NCI-H2196 treated with DMSO at 0.1 percent for 48 hours (cell line): Measurements from ENCODE around the gene PTPRR.
"Not testable (repeated sequence)": the region's sequence is repeated elsewhere in the genome, so short reads cannot be mapped to it uniquely, and the experiment has no call there.

Source experiments
- DNase-seq: peaks from one replicate; lab custom pipeline; 2025; ENCODE audit not compliant: unreplicated experiment; lab: John Stamatoyannopoulos, UW

PTPRR gene

DNA sequence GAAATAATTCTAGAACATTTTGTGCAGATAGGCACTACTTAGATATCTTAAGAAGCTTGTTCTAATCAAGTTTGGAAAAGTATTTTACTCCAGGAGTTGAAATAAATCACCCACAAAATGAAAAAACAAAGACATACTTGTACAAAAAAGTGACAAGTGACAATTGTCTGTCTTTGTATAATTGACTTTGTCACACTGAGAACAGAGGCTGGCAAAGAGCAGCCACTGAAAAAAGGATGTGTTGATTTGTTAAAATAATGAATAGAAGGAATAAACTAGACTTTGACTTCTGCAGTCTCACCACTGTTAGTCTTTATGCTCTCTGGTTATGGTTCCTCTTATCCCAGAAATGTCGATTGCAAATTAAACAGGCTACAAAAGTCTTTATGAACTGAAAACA, 77.6 kb downstream of the PTPRR start:
- DNase-seq = no peak

- DNase-seq = no peak
These were observed 78.4 kb downstream of the PTPRR start for GRCh38 chr12:70842136-70842535.

DNA sequence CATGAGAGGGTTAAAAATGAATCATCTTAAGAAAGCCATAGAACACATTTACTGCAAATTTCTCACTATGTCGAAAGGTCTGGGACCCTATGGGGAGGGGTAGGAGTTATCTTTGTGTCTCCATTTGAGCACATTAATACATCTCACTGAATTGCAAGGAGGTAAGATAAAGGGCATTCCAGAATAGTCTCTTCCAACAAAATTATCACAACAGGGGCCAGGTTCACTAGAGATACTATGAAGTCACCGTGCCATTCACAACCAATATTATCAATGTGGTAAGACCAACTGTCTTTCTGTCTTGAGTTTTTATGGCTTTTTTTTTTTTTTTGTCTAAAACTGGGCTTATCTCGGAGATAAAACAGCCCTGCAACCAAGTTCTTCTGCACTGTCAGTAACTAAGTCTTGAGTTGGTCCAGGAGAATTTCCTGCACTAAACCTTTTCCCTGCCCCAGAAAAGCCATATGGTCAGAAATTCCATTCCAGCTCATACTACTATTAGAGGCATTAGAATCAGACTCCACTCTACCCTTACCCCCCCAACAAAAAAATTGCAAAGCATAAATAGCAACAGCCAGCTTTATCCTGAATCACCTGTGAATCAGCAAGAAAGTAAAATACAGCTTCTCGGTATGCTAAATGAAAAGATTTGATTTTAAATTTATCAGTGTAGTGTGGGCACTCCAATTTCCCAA, 79.7 kb downstream of the PTPRR start:
- no peak for DNase-seq

GRCh38 chr12:70839544-70839943, 81.0 kb downstream of the PTPRR start:
- DNase-seq = no peak

- no peak for DNase-seq
These were observed 82.4 kb downstream of the PTPRR start for GRCh38 chr12:70838127-70838526.

- DNase-seq = no peak
These were observed 83.5 kb downstream of the PTPRR start for GRCh38 chr12:70837026-70837425.

DNA sequence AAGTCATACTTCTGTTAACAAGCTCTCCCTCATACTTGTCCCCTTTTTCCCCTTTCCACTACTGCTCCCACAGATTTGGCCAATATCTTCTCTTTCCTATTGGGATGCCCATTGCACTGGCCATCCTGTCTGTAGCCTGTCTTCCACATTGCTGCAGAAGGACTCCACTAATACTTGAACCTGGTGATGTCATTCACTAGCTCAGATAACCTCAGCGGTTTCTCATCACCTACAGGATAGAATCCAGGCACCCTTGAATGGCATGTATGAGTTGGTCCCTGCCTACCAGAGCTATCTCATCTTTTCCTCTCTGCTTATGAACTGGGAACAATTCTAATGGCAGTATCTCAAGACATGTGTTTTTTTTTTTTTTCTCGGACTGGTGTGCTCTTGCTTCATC, 84.6 kb downstream of the PTPRR start:
- DNase-seq = no peak

GRCh38 chr12:70831543-70831942, 89.0 kb downstream of the PTPRR start:
- DNase-seq = no peak

GRCh38 chr12:70830221-70831061, 90.1 kb downstream of the PTPRR start:
- DNase-seq = no peak

GRCh38 chr12:70829070-70829469, 91.5 kb downstream of the PTPRR start:
- DNase-seq = no peak

DNA sequence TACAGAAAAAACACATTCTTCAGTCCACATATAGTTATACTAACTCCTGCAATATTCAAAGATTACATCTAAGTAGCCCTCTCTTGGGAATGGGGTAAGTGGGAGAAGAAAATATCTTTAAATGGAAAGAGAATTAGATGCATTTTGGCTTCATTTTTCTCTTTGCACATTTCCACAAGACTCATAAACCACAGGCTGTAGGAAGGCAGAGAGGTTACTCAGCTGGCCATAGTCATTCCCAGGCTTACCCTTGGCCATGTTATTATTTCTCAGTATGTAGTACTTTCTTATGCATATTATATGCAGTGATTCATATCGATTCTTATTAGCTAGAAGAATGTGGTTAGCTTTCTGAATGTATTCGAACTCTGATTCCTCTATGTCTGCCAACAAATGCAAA, 92.2 kb downstream of the PTPRR start:
- no peak for DNase-seq

- no peak for DNase-seq
These were observed 94.4 kb downstream of the PTPRR start for GRCh38 chr12:70826156-70826555.

DNA sequence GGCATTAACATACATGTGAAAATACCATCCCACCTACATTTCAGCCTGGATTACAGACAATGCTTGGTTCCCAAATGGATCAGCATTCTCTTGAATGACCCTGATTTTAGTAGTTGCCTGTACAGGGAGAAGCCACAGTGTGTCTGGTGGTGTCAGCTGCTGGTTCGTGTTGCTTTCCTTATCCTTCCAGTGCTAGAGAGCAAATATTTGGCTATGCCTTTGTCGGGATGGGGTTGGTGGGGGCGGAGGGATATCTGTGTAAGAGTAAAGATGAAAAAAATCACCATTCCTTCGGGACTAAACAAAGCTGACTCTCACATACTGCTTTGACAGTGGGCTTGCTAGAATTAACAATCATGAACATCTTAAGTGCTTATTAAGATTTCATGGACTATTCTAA, 96.0 kb downstream of the PTPRR start:
- DNase-seq = no peak

- no peak for DNase-seq
These were observed 97.2 kb downstream of the PTPRR start for GRCh38 chr12:70823182-70823976.

DNA sequence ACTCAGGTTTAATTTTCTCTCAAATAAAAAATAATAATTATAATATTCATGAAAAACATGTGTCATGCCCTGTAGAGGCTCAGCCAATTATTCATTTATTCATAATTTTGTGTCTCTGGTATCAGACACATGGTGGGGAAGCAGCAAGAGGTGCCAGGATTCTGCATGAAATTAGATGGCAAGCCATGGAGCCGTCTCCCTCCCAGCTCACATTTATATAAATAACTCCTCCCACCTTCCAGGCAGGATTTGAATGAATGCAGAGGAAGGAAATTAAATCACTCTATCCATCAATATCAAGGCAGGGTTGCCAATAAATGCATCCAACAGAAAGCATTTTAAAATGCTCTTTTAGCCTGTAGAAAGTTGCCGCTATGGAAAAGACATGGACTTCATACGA, 98.1 kb downstream of the PTPRR start:
- DNase-seq = no peak

- DNase-seq = no peak
These were observed 104.6 kb downstream of the PTPRR start for GRCh38 chr12:70815971-70816391.

GRCh38 chr12:70815056-70815455, 105.5 kb downstream of the PTPRR start:
- no peak for DNase-seq

GRCh38 chr12:70813559-70813958, 107.0 kb downstream of the PTPRR start:
- no peak for DNase-seq

DNA sequence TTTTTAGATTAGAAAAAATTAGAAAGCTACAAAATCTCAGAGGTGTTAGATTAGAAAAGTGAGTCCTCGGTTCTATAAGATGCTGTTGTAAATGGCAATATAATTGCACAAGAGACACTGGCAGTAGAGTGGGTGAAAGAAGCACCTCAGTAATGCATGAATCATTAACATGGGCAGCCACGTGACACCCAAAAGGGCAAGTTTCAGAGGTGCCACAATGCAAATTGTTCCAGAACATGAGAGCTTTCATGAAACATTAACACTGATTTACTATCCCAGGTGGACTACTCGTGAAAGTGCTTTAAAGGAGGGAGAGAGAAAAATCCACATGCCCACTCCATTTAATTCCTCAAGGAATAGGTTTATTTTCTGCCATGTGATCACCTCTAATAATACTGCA, 108.4 kb downstream of the PTPRR start:
- DNase-seq = no peak

GRCh38 chr12:70809887-70810286, 110.7 kb downstream of the PTPRR start:
- no peak for DNase-seq

- DNase-seq = not testable (repeated sequence)
These were observed 112.5 kb downstream of the PTPRR start for GRCh38 chr12:70807993-70808392.

GRCh38 chr12:70806827-70807226, 113.7 kb downstream of the PTPRR start:
- no peak for DNase-seq
